DMS114 treated with DMSO at 0.1 percent for 48 hours (cell line): ENCODE results near the gene CDC40.
"Not testable (repeated sequence)": the region's sequence is repeated elsewhere in the genome, so short reads cannot be mapped to it uniquely, and the experiment has no call there.

Experiments used
- DNase-seq: peaks from one replicate; lab custom pipeline; 2025; ENCODE audit not compliant: unreplicated experiment; lab: John Stamatoyannopoulos, UW

The CDC40 gene

DNA sequence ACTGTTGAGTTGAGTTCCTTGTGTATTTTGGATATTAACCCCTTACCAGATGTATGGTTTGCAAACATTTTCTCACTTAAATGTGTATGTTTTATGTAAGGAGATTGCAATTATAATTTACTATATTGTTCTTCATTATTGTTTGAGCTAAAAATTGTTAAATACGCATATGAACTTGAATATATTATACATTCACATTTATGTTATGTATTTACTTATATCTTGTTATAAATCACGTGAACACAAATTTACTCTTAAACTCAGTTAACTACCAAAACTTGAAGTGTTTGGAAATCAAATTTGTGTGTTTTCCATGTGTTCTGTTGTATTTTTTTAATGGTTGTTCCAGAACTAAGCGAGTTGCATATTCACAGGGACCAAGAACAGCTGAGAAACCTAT lies 18.3 kb downstream of the CDC40 start:
- no peak for DNase-seq

DNA sequence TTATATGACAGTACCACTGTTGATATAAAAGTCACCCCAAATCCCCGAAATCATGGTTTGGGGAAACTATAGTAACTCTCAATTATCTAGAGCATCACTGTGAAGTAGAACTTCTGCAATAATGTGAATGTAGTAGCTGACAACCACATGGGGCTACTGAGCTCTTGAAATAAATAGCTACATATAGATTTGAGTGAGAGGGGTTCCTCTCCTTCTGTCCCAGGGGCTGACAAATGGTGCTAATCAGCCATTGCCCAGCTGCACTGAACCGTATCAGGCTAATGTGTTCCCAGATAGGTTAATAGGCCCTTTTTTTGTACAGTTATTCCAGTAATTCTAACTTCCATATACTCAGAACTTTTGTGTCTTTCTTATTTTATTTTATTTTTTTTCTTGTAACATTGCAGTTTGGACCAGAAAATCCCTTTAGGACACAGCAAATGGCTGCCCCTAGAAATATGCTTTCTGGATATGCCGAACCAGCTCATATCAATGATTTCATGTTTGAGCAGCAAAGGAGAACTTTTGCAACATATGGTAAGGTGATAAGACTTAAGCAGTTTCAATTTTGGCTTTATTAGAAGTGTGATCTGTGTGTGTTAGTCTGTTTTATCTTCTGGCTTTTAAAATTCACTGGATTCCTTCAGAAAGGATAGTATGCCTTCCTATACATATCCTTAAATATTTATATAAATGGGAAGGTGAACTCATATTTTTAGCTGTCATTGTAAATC lies 21.1 kb downstream of the CDC40 start:
- DNase-seq, result no peak

- no peak for DNase-seq
Observed at GRCh38 chr6:110207652-110208051, 27.4 kb downstream of the CDC40 start.

- DNase-seq, result no peak
Observed at GRCh38 chr6:110211753-110212152, 31.5 kb downstream of the CDC40 start.

DNA sequence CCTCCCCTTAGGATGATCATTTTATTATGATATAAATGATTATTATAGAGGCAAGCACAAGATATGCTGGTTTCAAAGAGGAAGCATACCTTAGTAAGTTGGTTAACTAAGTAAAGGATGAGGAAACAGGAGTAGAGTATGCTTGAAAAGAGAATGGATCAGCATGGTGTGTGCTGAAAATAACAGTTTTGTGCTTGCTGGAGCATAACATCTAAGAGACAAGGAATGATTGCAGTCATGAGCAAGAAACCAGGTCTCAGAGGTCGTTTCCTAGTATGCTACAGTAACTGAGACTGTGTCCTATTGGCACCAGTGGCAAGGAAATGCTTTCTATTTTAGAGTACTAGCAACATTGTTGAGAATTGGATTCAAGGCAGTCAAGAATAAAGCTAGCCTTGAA lies 34.1 kb downstream of the CDC40 start:
- DNase-seq, result no peak

GRCh38 chr6:110216140-110216539 lies 35.9 kb downstream of the CDC40 start:
- no peak for DNase-seq

GRCh38 chr6:110217266-110217665 lies 37.0 kb downstream of the CDC40 start:
- no peak for DNase-seq

DNA sequence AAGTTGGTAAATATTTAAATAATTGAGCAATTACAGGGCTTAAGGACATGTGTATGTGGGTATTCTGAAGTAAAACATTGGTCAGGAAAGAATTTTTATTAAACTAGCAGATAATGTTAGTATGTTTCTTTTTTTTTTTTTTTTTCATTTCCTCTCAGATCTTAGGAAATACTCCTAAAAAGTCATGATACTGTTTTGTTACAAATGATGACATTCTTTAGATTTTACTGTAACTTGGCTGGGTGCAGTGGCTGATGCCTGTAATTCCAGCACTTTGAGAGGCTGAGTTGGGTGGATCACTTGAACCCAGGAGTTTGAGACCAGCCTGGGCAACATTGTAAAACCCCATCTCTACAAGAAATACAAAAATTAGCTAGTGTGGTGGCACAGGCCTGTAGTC lies 41.5 kb downstream of the CDC40 start:
- no peak for DNase-seq

- no peak for DNase-seq
Observed at GRCh38 chr6:110226261-110226660, 46.0 kb downstream of the CDC40 start.

GRCh38 chr6:110232450-110232849 lies 52.2 kb downstream of the CDC40 start:
- no peak for DNase-seq

- DNase-seq, result no peak
Observed at GRCh38 chr6:110233770-110234374, 53.6 kb downstream of the CDC40 start.

DNA sequence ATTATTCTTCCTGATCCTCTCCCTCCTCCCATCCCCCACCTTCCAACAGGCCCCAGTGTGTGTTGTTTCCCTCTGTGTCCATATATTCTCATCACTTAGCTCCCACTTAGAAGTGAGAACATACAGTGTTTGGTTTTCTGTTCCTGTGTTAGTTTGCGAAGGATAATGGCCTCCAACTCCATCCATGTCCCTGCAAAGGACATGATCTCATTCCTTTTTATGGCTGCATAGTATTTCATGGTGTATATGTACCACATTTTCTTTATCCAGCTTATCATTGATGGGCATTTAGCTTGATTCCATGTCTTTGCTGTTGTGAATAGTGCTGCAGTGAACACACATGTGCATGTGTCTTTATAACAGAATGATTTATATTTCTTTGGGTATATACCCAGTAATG lies 55.8 kb downstream of the CDC40 start:
- DNase-seq, result not testable (repeated sequence)

DNA sequence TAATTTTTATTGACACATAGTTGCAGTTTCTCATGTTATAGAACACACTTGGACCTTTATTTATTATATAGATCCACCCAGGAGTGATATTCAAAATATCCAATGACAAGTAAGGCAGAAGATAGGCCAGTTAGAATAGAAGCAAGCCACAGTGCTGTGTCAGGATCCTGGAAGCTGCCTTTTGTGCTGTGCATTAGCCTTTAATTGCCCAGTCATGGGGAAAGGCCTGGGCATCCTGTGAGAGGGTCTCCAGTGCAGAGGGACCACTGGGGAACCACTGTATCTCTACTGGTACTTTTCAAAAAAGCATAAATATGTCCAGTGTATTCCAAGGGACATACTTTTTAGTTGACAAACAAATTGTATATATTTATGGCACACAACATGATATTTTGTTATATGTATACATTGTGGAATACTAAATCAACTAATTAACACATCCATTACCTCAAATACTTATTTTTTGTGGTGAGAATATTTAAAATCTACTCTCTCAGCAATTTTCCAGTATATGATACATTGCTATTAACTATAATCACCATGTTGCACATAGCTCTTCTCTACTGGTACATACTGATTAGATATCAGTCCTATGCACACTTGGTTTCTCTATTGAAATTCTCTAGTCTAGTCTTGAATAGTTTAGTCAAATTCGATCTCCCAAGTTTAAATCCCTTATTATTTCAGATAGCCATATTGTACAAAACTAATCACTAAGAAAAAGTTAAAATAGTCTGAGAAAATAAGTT lies 59.5 kb downstream of the CDC40 start:
- no peak for DNase-seq

DNA sequence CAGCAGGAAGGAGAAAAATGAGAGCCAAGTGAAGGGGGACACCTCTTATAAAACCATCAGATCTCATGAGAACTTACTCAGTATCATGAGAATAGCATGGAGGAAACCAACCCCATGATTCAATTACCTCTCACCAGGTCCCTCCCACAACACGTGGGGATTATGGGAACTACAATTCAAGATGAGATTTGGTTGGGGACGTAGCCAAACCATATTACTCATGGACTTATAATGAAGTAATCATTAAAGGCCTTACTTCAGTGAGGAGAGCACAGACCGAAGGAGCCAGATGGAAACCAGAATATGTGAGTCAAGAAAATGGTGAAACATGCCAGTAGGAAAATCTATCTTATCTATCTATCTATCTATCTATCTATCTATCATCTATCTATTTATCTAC lies 64.4 kb downstream of the CDC40 start:
- DNase-seq, result not testable (repeated sequence)

DNA sequence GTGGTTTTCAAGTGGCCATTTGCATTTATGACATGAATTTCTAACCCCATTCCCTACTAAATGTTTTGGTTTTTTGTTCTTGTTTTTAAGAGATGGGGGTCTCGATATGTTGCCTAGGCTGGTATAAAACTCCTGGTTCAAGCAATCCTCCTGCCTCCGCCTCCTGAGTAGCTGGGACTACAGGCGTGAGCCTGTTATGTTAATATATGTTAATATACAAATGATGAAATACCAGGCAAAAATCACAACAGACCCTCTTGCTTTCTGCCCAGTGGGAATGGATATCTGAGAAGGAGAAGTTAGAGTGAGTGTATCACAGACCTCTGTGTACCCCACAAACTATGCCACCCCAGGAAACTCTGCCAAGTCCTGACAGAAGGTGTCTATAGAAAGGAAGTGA lies 66.2 kb downstream of the CDC40 start:
- no peak for DNase-seq

GRCh38 chr6:110246900-110247546 lies 66.8 kb downstream of the CDC40 start:
- no peak for DNase-seq

DNA sequence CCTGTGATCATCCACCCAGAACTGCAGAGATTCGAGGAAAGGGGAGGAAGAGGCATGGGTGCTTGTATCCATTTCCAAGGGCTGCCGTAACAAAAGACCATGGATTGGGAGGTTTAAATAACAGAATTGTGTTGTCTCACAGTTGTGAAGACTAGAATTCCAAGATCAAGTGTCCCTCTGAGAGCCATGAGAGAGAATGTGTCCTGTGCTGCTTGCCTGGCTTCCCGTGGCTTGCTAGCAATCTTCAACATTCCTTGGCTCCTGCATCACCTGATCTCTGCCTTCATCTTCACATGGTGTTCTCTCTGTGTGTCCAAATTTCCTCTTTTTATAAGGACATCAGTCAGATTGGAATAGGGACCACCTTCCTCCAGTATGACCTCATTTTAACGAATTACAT lies 69.8 kb downstream of the CDC40 start:
- DNase-seq, result no peak

GRCh38 chr6:110250838-110251237 lies 70.6 kb downstream of the CDC40 start:
- DNase-seq, result no peak

DNA sequence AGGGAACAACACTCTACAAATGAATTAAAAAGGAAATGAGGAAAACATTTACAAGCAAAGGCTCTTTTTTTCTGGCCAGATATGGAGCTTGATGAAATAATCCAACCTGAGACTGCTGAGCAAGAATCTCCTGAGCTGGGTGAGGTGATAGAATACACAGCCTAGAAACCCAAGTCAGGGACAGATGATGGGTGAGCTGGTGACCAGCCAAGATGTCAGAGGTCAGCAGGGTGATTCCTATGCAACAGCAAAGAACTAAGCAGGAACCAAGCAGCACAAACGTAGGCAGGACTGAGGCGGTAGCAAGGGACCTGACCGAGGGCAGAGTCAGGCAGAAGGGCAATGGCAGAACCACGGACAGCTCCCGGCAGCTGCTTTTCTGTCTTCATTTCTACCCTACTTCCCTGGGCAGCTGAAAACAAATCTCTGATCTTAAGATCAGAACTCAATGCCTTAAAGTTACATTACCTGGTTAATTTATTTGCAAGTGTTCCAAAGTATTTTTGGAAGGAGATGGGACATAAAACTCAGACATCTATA lies 75.1 kb downstream of the CDC40 start:
- DNase-seq, result no peak

GRCh38 chr6:110256366-110256765 lies 76.1 kb downstream of the CDC40 start:
- DNase-seq, result no peak

DNA sequence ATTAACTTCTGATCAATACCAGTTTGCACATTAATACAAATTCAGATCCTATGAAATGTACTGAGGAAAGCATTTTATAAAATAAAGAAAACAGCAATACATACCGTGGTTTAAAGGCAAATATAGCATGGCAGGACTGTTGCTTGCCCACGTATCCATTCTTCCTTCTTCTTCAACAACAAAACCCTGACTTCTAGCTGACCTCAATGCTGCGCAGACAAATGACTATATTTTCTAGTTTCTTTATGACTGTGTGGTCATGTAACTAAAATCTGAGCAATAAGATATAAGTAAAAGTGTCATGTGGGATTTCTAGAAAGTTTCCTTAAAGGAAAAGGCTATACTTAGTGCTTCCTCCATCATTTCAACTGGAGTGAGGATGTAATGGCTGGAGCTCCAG lies 85.0 kb downstream of the CDC40 start:
- no peak for DNase-seq
